Psoas muscle (tissue), 8 donors: ENCODE measurements around the gene SCNN1B. TPM values are rescaled to one million over a fixed set of nuclear protein-coding genes. Genes with fewer than 3 reads are reported as not detected.

ENCODE experiments used
- ATAC-seq, 4 donors: fragments of 200-7000 bp; cut with Tn5 transposase; one replicate each; pipeline ENCODE4 v1.9.1; 2020; ENCODE audit warnings: moderate library complexity in 3 of 4, mild to moderate bottlenecking in 2 of 4
- DNase-seq, 2 donors: peaks; one replicate each; pipeline ENCODE4 v3.0.0-alpha.2; 2020
- H3K27ac ChIP-seq: fragments of 200-600 bp; one replicate; pipeline ENCODE4 v1.8.0; 2022
- H3K27me3 ChIP-seq, 3 donors: fragments of 200-600 bp in 1 of 3; one replicate each; pipeline versions ENCODE4 v1.6.1 to v1.8.0; 2013 to 2022; ENCODE audit warnings: low read length in 2 of 3, mild to moderate bottlenecking in 2 of 3, moderate library complexity in 1 of 3; ENCODE audit not compliant: insufficient read depth in 3 of 3
- H3K36me3 ChIP-seq, 2 donors: fragments of 200-600 bp in 1 of 2; one replicate each; pipeline versions ENCODE4 v1.6.1 to v1.8.0; 2013 to 2022; ENCODE audit warnings: low read depth in 1 of 2, mild to moderate bottlenecking in 1 of 2, moderate library complexity in 1 of 2; ENCODE audit not compliant: insufficient read depth in 1 of 2
- H3K4me1 ChIP-seq: fragments of 200-600 bp; one replicate; pipeline ENCODE4 v1.8.0; 2022
- H3K4me3 ChIP-seq: fragments of 200-600 bp; one replicate; pipeline ENCODE4 v1.8.0; 2022; ENCODE audit warnings: mild to moderate bottlenecking
- H3K9me3 ChIP-seq: fragments of 200-600 bp; one replicate; pipeline ENCODE4 v1.8.0; 2022
- WGBS, 3 donors: extraction: QIAGEN DNeasy Blood & Tissue Kit; methylation state at CpG; one replicate each; pipeline versions ENCODE4 v1.1.6 to v1.1.7; 2013; 5-methylcytosine and 5-hydroxymethylcytosine counted together
- intact Hi-C, 2 donors: fragments of 100-400 bp; cut with DNase I; formaldehyde crosslinking; loops; one replicate each; pipeline versions ENCODE4 v1.11.0 to v1.14.2; 2022
- polyA plus RNA-seq, 3 donors: library from polyadenylated mRNA; stranded (reverse); fragments of 200-250 nt; gene quantifications; one replicate each; pipeline ENCODE4 v1.2.3, GENCODE V29; 2013
- total RNA-seq, 4 donors: library from RNA; stranded (reverse); fragmentation: NEBNext Ultra II Directional in 2 of 4; extraction: Animal tissue kit (Norgen Biotek cat#: 25700) in 2 of 4; gene quantifications; one replicate each; pipeline versions ENCODE4 v1.2.1 to v1.2.4, GENCODE V29; 2021 to 2023
- TF ChIP-seq, protein P1 (sequence below): fragments of 200-600 bp; IDR thresholded peaks from one replicate; pipeline ENCODE4 v1.8.0; 2022; ENCODE audit warnings: antibody characterized with exemption
- donor health status: healthy with polysubstance abuse.
- donor health status: DM: no; HTN: no; CAD: no; lungs with moderate emphysema.
- donor health status: Bipolar disorder and iron deficiency.
- donor health status: healthy.
- donor health status: DM: yes; HTN: yes; CAD: no.
- donor health status: DM: no; HTN: no; CAD: no.
- donor health status: DM: no; HTN: no; CAD: no.
- donor health status: DM: yes; HTN: yes; CAD: no.

SCNN1B gene
- total and polyA plus RNA-seq, 7 donors, result 0.10 to 0.76 (median 0.51) TPM

DNA sequence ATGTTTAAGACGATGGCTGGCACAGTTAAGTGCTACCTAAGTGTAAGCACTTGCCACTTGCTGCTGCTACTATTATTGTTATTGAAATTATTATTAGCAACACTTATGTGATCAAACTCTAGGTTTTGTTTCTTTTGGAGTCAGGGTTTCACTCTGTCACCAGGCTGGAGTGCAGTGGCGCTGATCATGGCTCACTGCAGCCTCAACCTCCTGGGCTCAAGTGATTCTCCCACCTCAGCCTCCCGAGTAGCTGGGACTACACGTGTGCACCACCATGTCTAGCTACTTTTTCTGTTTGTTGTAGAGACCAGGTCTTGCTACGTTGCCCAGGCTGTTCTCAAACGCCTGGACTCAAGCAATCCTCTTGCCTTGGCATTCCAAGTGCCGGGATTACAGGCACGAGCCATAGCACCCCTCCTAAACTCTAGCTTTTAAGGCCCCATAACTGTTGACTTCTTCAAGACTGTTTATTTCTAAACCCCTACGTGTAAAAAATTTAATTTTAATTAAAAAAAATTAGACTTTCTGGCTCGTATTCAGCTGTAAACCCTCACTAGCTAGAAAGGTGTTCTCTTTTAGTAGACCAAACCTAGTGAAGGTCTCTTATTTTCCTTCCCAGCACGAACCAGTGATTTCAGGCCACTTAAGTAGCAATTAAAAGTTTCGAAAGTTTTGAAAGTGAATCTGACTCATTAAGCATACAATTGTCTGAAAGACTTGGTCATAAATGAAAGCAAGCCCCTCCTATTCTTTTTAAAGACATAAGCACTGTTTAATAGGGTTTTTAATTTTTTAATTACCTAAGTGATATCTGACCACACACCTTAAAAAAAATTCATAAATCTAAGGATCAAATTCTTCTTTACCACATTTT, 11.7 kb upstream of the SCNN1B start:
- WGBS, 3 donors, result 69 to 74% (median 74%) methylated on average over 12 of the region's 12 CpGs
- ATAC-seq, result no peak
- intact Hi-C loops, result no loop called here
- Histone ChIP-seq H3K36me3 (no peaks in the 10 kb centered on the region), H3K27ac (no peak overlapping the region), H3K27me3 (no peaks in the 10 kb centered on the region), H3K4me3 (no peak overlapping the region), H3K9me3 (no peaks in the 10 kb centered on the region), H3K4me1 (no peaks in the 10 kb centered on the region)
- TF ChIP-seq, protein P1, sequence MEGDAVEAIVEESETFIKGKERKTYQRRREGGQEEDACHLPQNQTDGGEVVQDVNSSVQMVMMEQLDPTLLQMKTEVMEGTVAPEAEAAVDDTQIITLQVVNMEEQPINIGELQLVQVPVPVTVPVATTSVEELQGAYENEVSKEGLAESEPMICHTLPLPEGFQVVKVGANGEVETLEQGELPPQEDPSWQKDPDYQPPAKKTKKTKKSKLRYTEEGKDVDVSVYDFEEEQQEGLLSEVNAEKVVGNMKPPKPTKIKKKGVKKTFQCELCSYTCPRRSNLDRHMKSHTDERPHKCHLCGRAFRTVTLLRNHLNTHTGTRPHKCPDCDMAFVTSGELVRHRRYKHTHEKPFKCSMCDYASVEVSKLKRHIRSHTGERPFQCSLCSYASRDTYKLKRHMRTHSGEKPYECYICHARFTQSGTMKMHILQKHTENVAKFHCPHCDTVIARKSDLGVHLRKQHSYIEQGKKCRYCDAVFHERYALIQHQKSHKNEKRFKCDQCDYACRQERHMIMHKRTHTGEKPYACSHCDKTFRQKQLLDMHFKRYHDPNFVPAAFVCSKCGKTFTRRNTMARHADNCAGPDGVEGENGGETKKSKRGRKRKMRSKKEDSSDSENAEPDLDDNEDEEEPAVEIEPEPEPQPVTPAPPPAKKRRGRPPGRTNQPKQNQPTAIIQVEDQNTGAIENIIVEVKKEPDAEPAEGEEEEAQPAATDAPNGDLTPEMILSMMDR, result no peak
- DNase-seq, result no peak

DNA sequence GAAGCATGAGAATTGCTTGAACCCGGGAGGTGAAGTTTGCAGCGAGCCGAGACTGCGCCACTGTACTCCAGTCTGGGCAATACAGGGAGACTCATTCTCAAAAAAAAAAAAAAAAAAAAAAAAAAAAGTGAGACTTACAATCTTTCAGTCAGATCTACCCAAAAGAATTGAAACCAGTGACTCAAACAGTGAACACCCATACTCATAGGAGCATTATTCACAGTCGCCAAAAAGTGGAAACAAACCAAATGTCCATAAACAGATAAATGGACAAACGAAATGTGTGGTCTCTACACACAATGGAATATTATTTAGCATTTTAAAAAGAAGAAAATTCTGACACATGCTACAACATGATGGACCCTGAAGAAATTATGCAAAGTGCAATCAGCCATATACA, 9.1 kb upstream of the SCNN1B start:
- Histone ChIP-seq H3K9me3 (no peaks in the 10 kb centered on the region), H3K27me3 (no peaks in the 10 kb centered on the region), H3K36me3 (no peaks in the 10 kb centered on the region), H3K4me3 (no peak overlapping the region), H3K27ac (no peak overlapping the region), H3K4me1 (no peaks in the 10 kb centered on the region)
- WGBS, 3 donors, result 86 to 87% (median 87%) methylated on average over 6 of the region's 6 CpGs
- DNase-seq (no peak), ATAC-seq (no peak)
- intact Hi-C loops, result no loop called here
- TF ChIP-seq, protein P1, result no peak

DNA sequence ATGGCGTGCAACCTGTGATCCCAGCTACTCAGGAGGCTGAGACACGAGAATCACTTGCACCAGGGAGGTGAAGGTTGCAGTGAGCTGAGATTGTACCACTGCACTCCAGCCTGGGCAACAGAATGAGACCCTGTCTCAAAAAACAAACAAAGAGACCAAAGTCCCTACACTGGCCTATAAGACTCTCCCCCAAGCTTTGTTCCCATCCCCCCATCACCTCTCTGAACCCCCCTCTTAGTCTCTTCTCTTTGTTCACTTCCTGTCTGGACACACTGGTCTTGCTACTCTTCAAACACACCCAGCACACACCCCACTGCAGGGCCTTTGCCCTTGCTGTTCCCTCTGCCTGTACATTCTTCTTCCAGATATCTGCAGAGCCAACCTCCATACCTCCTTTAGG, 7.8 kb upstream of the SCNN1B start:
- WGBS, 3 donors, result 79 to 89% (median 79%) methylated on average over 2 of the region's 2 CpGs
- Histone ChIP-seq H3K4me1 (no peaks in the 10 kb centered on the region), H3K27ac (no peak overlapping the region), H3K27me3 (no peaks in the 10 kb centered on the region), H3K9me3 (no peaks in the 10 kb centered on the region), H3K36me3 (no peaks in the 10 kb centered on the region), H3K4me3 (no peak overlapping the region)
- ATAC-seq, result no peak
- intact Hi-C loops, result no loop called here
- DNase-seq, result no peak
- TF ChIP-seq, protein P1, result no peak

DNA sequence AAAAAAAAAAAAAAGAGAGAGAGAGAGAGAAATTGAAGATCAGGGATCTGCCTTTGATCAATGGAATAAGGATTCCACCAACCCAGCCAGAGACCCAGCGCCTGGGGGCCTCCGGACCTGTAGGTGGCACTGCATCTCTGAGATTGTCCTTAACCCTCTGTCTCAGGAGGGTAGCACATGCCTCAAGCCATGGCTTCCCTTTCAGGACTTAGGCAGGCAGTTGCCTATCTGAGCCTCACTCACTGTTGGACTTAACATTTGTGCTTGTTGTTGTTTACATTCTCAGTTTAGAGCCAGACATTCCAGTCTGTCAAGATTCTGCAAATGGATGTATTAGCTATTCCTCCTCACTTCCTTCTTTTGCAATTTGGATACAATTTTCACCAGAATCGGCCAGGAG, 5.1 kb upstream of the SCNN1B start:
- no peak overlapping the region for H3K4me3 ChIP-seq
- no peak overlapping the region for H3K27ac ChIP-seq
- no peaks in the 10 kb centered on the region for H3K36me3 ChIP-seq
- DNase-seq, result no peak
- intact Hi-C loops, result no loop called here
- 81 to 94% (median 86%) methylated on average over 3 of the region's 3 CpGs for WGBS, 3 donors
- TF ChIP-seq, protein P1, result no peak
- peaks cover 0 to 20% (median 6%) of the 10 kb centered on the region in 3 donors for H3K27me3 ChIP-seq
- no peaks in the 10 kb centered on the region for H3K4me1 ChIP-seq
- ATAC-seq, result no peak
- H3K9me3 ChIP-seq, result no peaks in the 10 kb centered on the region
